Panc1 (cell line): ENCODE results near the gene CCT6A.

Experiments
- POLR2AphosphoS5 ChIP-seq: IDR thresholded peaks from 2 replicates; pipeline ENCODE4 v1.6.1; 2012; ENCODE audit warnings: mild to moderate bottlenecking, low read depth, low read length, moderate library complexity
- TF ChIP-seq, protein P1 (sequence below): fragments of 450-650 bp; IDR thresholded peaks from 2 replicates; pipeline ENCODE4 v1.5.1; 2017; ENCODE audit warnings: mild to moderate bottlenecking

DNA sequence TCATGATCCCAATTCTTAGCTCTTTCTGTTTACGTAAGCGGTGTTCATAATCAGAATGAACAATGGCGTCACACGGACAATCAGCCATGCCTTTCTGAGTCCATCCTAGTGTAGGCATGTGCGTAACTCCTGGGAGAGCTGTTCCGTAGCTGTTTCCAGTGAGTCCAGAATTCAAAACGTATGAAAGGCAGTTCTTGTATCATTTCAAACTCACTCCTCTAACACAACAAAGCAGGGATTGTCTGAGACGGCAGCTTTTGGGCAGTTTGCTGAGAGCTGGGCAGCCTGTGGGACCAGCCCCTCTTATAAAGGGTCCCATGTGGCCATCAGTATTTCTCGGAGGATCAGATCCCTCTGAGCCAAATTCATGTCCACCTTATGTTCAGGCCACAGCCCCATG is 43.7 kb upstream of the CCT6A start:
- TF ChIP-seq, protein P1, sequence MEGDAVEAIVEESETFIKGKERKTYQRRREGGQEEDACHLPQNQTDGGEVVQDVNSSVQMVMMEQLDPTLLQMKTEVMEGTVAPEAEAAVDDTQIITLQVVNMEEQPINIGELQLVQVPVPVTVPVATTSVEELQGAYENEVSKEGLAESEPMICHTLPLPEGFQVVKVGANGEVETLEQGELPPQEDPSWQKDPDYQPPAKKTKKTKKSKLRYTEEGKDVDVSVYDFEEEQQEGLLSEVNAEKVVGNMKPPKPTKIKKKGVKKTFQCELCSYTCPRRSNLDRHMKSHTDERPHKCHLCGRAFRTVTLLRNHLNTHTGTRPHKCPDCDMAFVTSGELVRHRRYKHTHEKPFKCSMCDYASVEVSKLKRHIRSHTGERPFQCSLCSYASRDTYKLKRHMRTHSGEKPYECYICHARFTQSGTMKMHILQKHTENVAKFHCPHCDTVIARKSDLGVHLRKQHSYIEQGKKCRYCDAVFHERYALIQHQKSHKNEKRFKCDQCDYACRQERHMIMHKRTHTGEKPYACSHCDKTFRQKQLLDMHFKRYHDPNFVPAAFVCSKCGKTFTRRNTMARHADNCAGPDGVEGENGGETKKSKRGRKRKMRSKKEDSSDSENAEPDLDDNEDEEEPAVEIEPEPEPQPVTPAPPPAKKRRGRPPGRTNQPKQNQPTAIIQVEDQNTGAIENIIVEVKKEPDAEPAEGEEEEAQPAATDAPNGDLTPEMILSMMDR = no peak
- no peak for TF ChIP-seq POLR2AphosphoS5
